Fibroblast of gingiva (primary cell): ENCODE results near the gene SPANXN3.
"Not testable (repeated sequence)": the region's sequence is repeated elsewhere in the genome, so short reads cannot be mapped to it uniquely, and the experiment has no call there.

ENCODE experiments used
- DNase-seq: peaks from one replicate; pipeline ENCODE4 v3.0.0-alpha.2; 2011; ENCODE audit warnings: low read depth

The SPANXN3 gene

GRCh38 chrX:143517375-143517774 lies at the start of gene SPANXN3:
Gene SPANXN3 (minus strand): TSS chrX:143517475. CDS start chrX:143517391, 84 bp downstream.
- not testable (repeated sequence) for DNase-seq

GRCh38 chrX:143536176-143536575 lies 18.9 kb upstream of the SPANXN3 start:
- DNase-seq, result no peak

GRCh38 chrX:143502196-143502595 lies 15.1 kb downstream of the SPANXN3 start:
- not testable (repeated sequence) for DNase-seq

- no peak for DNase-seq
Observed at GRCh38 chrX:143500751-143501150, 16.5 kb downstream of the SPANXN3 start.

DNA sequence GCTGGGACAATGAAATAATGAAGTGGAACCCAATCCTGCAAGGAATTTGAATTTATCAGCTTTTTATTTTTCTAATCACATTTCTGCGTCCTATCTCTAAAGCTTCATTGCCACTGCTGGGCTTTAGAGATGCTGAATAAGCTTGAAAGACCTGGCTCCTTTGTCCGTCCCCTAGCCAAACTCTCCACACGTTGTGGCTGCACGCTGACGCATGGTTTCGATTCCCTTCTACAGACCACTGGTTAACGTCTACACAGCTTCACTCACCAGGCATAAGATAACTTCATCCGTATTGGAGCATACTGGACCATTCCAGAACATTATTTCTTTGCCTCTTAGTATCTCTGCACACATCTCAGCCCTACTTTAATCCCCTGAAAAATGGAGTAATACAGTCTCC lies 31.2 kb downstream of the SPANXN3 start:
- no peak for DNase-seq

- DNase-seq, result no peak
Observed at GRCh38 chrX:143476751-143477150, 40.5 kb downstream of the SPANXN3 start.

DNA sequence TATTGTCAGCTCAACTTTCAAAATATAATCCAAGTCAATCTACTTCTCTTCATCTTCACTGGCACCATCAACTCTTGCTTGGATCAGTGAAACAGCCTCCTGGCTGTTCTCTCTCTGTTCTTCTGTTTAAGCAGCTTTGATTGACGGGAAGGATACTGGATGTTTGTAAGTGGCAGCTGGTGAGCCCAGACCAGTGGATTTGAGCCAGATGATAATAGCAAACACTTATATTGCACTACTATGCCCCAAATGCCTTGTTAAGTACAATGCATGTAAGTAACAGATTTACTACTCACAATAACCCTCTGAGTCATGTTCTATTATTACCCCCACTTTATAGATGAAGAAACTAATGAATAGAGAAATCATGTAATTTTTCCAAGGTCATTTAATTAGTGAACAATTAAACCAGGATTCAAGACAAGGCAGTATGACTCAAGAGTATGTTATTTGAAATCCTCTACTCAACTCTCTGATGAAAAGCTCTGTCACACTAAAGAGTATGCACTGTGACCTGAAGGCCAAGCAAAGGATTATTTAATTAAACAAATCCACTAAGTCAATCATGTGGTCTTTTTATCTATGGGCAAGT lies 44.8 kb downstream of the SPANXN3 start:
- no peak for DNase-seq

DNA sequence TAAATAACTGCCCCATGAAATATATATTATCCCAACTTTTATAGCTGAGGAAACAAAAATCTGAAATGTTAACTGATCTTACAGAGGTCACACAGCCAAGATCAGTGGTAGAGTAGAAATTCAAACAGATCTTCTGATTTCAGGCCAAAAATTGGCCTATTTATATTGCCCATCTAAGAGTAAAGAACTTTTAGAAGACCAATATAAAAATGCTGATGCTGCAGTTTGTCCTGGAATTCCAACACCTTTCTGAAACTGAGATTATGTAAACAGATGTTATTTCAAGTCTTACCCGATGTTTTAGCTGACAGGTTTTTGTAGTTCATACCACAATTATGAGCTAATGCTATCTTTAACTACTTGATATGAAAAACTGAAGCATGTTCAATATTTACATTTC lies 51.1 kb downstream of the SPANXN3 start:
- no peak for DNase-seq

- DNase-seq, result no peak
Observed at GRCh38 chrX:143462696-143463095, 54.6 kb downstream of the SPANXN3 start.

GRCh38 chrX:143461606-143462005 lies 55.7 kb downstream of the SPANXN3 start:
- no peak for DNase-seq
